OCI-LY7 (cell line): ENCODE measurements around the gene LILRA5. TPM values are rescaled to one million over a fixed set of nuclear protein-coding genes. Genes with fewer than 3 reads are reported as not detected.
"Not testable (repeated sequence)": the region's sequence is repeated elsewhere in the genome, so short reads cannot be mapped to it uniquely, and the experiment has no call there.

ENCODE experiments used
- BruUV-seq: library from RNA; stranded (reverse); fragments of 400-500 nt; replicated peaks from 2 replicates; lab custom pipeline; 2021; lab: Mats Ljungman, UMichigan
- CTCF ChIA-PET: fragments of 300-600 bp; sonication (Branson Sonifier 250); formaldehyde crosslinking; loops from one replicate; lab custom pipeline; 2022; ENCODE audit warnings: antibody characterized with exemption; ENCODE audit not compliant: unreplicated experiment; lab: Charles Lee
- POLR2A ChIA-PET: fragments of 300-600 bp; sonication (Branson Sonifier 250); formaldehyde crosslinking; loops from one replicate; lab custom pipeline; 2022; ENCODE audit warnings: antibody characterized with exemption; lab: Charles Lee
- DNase-seq: peaks from one replicate; pipeline ENCODE4 v3.0.0-alpha.2; 2015; ENCODE audit warnings: low spot score
- H2AFZ ChIP-seq: fragments of 200-600 bp; sonication (generic), shearing (Covaris generic); 2 replicates; pipeline ENCODE4 v1.6.1; 2014; ENCODE audit warnings: mild to moderate bottlenecking, antibody characterized with exemption, low read length, moderate library complexity
- H3K27ac ChIP-seq: fragments of 200-600 bp; sonication (generic); 2 replicates; pipeline ENCODE4 v1.5.1; 2014; ENCODE audit warnings: mixed run types, low read depth, mild to moderate bottlenecking, moderate library complexity, low read length, inconsistent platforms; ENCODE audit not compliant: poor library complexity, severe bottlenecking
- H3K36me3 ChIP-seq: fragments of 200-600 bp; sonication (generic); 2 replicates; pipeline ENCODE4 v1.6.1; 2014; ENCODE audit warnings: mild to moderate bottlenecking, antibody characterized with exemption, low read length, moderate library complexity, mixed read lengths; ENCODE audit not compliant: insufficient read depth
- H3K4me1 ChIP-seq: fragments of 200-600 bp; sonication (generic); 2 replicates; pipeline ENCODE4 v1.5.1; 2014; ENCODE audit warnings: mild to moderate bottlenecking, low read length; ENCODE audit not compliant: insufficient read depth, poor library complexity, severe bottlenecking
- H3K4me2 ChIP-seq: fragments of 200-600 bp; sonication (generic); 2 replicates; pipeline ENCODE4 v1.6.1; 2014; ENCODE audit warnings: mild to moderate bottlenecking, low read length
- H3K4me3 ChIP-seq: fragments of 200-600 bp; sonication (generic); 2 replicates; pipeline ENCODE4 v1.5.1; 2014; ENCODE audit warnings: mild to moderate bottlenecking, low read depth, low read length; ENCODE audit not compliant: poor library complexity, severe bottlenecking
- H3K79me2 ChIP-seq: fragments of 200-600 bp; sonication (generic); 2 replicates; pipeline ENCODE4 v1.6.1; 2016; ENCODE audit warnings: low read depth, mild to moderate bottlenecking, low read length, moderate library complexity, mixed read lengths; ENCODE audit not compliant: insufficient read depth
- H3K9me2 ChIP-seq: fragments of 200-600 bp; sonication (generic); 2 replicates; pipeline ENCODE4 v1.6.1; 2016; ENCODE audit warnings: mild to moderate bottlenecking, low read length, mixed read lengths; ENCODE audit not compliant: insufficient read depth
- H3K9me3 ChIP-seq: fragments of 200-600 bp; sonication (generic); 2 replicates; pipeline ENCODE4 v1.6.1; 2014; ENCODE audit warnings: mild to moderate bottlenecking, mixed run types, low read length, mixed read lengths
- H4K20me1 ChIP-seq: fragments of 200-600 bp; sonication (generic); 2 replicates; pipeline ENCODE4 v1.6.1; 2014; ENCODE audit warnings: mild to moderate bottlenecking, antibody characterized with exemption, low read length, moderate library complexity, mixed read lengths; ENCODE audit not compliant: insufficient read depth
- EZH2phosphoT487 ChIP-seq: fragments of 200-600 bp; sonication (generic); IDR thresholded peaks from 2 replicates; pipeline ENCODE4 v1.6.1; 2018; ENCODE audit warnings: low read depth, borderline replicate concordance, mild to moderate bottlenecking, mixed run types, antibody characterized with exemption, low read length, moderate library complexity, mixed read lengths
- intact Hi-C: fragments of 100-400 bp; cut with micrococcal nuclease; formaldehyde crosslinking; loops from one replicate; pipeline ENCODE4 v1.10.0; 2022; ENCODE audit not compliant: unreplicated experiment
- total RNA-seq, 2 experiments: library from RNA; depleted of rRNA in 1 of 2; stranded (reverse); fragments of >200 nt in 1 of 2; shearing (Covaris generic) in 1 of 2; gene quantifications; 2 replicates each; pipeline ENCODE4 v1.2.3, GENCODE V29; 2014 to 2022
- TF ChIP-seq, protein P1 (sequence below): fragments of 200-600 bp; sonication (generic); conservative IDR thresholded peaks from 2 replicates; pipeline ENCODE4 v1.5.1; 2014; ENCODE audit warnings: mild to moderate bottlenecking, antibody characterized with exemption, low read length, moderate library complexity, mixed read lengths

LILRA5 gene
- total RNA-seq, 2 experiments from 2014 or later = not detected

GRCh38 chr19:54329476-54330165 is 16.7 kb upstream of the LILRA5 start:
- Histone ChIP-seq H2AFZ (no peak overlapping the region), H3K9me2 (no peaks in the 10 kb centered on the region), H4K20me1 (no peaks in the 10 kb centered on the region), H3K36me3 (no peaks in the 10 kb centered on the region), H3K4me1 (peaks cover 6% of the 10 kb centered on the region), H3K9me3 (no peaks in the 10 kb centered on the region), H3K4me3 (no peak overlapping the region), H3K27ac (no peak overlapping the region), H3K4me2 (no peak overlapping the region), H3K79me2 (no peaks in the 10 kb centered on the region)
- TF ChIP-seq, protein P1, sequence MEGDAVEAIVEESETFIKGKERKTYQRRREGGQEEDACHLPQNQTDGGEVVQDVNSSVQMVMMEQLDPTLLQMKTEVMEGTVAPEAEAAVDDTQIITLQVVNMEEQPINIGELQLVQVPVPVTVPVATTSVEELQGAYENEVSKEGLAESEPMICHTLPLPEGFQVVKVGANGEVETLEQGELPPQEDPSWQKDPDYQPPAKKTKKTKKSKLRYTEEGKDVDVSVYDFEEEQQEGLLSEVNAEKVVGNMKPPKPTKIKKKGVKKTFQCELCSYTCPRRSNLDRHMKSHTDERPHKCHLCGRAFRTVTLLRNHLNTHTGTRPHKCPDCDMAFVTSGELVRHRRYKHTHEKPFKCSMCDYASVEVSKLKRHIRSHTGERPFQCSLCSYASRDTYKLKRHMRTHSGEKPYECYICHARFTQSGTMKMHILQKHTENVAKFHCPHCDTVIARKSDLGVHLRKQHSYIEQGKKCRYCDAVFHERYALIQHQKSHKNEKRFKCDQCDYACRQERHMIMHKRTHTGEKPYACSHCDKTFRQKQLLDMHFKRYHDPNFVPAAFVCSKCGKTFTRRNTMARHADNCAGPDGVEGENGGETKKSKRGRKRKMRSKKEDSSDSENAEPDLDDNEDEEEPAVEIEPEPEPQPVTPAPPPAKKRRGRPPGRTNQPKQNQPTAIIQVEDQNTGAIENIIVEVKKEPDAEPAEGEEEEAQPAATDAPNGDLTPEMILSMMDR = no peak
- TF ChIP-seq EZH2phosphoT487 = no peak
- intact Hi-C loops = no loop called here
- DNase-seq = no peak
- ChIA-PET CTCF (no interaction called here), POLR2A (no interaction called here)
- BruUV-seq = no TSS peak

- H3K9me2 ChIP-seq, H3K4me1 ChIP-seq, H3K4me3 ChIP-seq, H3K27ac ChIP-seq, intact Hi-C loops, H3K9me3 ChIP-seq, H2AFZ ChIP-seq, POLR2A ChIA-PET, H4K20me1 ChIP-seq, H3K79me2 ChIP-seq, CTCF ChIA-PET, DNase-seq, H3K36me3 ChIP-seq, BruUV-seq, H3K4me2 ChIP-seq: not testable (repeated sequence)
Measured at GRCh38 chr19:54328781-54329180, 15.8 kb upstream of the LILRA5 start.

- no peaks in the 10 kb centered on the region for H3K9me3 ChIP-seq
- no peak overlapping the region for H3K4me2 ChIP-seq
- no peaks in the 10 kb centered on the region for H3K36me3 ChIP-seq
- intact Hi-C loops = loop anchor here (1.0 kb wide), 2 partner anchors 29 to 66 kb away; no protein-coding TSS in a partner anchor
- H3K27ac ChIP-seq = no peak overlapping the region
- H3K79me2 ChIP-seq = no peaks in the 10 kb centered on the region
- no peaks in the 10 kb centered on the region for H4K20me1 ChIP-seq
- no peak overlapping the region for H2AFZ ChIP-seq
- ChIA-PET CTCF (no interaction called here), POLR2A (no interaction called here)
- H3K4me1 ChIP-seq = peaks cover 6% of the 10 kb centered on the region
- no peak overlapping the region for H3K4me3 ChIP-seq
- TF ChIP-seq EZH2phosphoT487 = no peak
- TF ChIP-seq, protein P1 = no peak
- H3K9me2 ChIP-seq = no peaks in the 10 kb centered on the region
- no peak for DNase-seq
- no TSS peak for BruUV-seq
Measured at GRCh38 chr19:54325631-54326030, 12.7 kb upstream of the LILRA5 start.
